GM21737 (cell line): ENCODE data around the gene CCBE1.
"Not testable (repeated sequence)": the region's sequence is repeated elsewhere in the genome, so short reads cannot be mapped to it uniquely, and the experiment has no call there.

ENCODE experiments used
- ATAC-seq: cut with Tn5 transposase; IDR thresholded peaks from one replicate; pipeline ENCODE4 v1.9.1; 2021; ENCODE audit warnings: mild to moderate bottlenecking, moderate library complexity; ENCODE audit not compliant: unreplicated experiment

CCBE1 gene

GRCh38 chr18:59550174-59550516 is 147.1 kb downstream of the CCBE1 start:
- no peak for ATAC-seq

- no peak for ATAC-seq
Measured at GRCh38 chr18:59549503-59550173, 147.6 kb downstream of the CCBE1 start.

- no peak for ATAC-seq
Measured at GRCh38 chr18:59547581-59548182, 149.5 kb downstream of the CCBE1 start.

GRCh38 chr18:59546188-59546587 is 151.0 kb downstream of the CCBE1 start:
- ATAC-seq = no peak

GRCh38 chr18:59540780-59541179 is 156.4 kb downstream of the CCBE1 start:
- ATAC-seq = no peak

GRCh38 chr18:59540346-59540745 is 156.9 kb downstream of the CCBE1 start:
- ATAC-seq = no peak

GRCh38 chr18:59539108-59539507 is 158.1 kb downstream of the CCBE1 start:
- no peak for ATAC-seq

- no peak for ATAC-seq
Measured at GRCh38 chr18:59537579-59537978, 159.6 kb downstream of the CCBE1 start.

GRCh38 chr18:59536166-59536565 is 161.1 kb downstream of the CCBE1 start:
- no peak for ATAC-seq

GRCh38 chr18:59535055-59535454 is 162.2 kb downstream of the CCBE1 start:
- no peak for ATAC-seq

GRCh38 chr18:59528866-59529265 is 168.4 kb downstream of the CCBE1 start:
- no peak for ATAC-seq

- ATAC-seq = no peak
Measured at GRCh38 chr18:59520562-59521355, 176.5 kb downstream of the CCBE1 start.

- no peak for ATAC-seq
Measured at GRCh38 chr18:59518705-59519104, 178.5 kb downstream of the CCBE1 start.

GRCh38 chr18:59517446-59518165 is 179.6 kb downstream of the CCBE1 start:
- no peak for ATAC-seq

GRCh38 chr18:59516356-59517155 is 180.7 kb downstream of the CCBE1 start:
- ATAC-seq = no peak

- not testable (repeated sequence) for ATAC-seq
Measured at GRCh38 chr18:59515956-59516355, 181.3 kb downstream of the CCBE1 start.

GRCh38 chr18:59515147-59515546 is 182.1 kb downstream of the CCBE1 start:
- ATAC-seq = no peak

- ATAC-seq = no peak
Measured at GRCh38 chr18:59514203-59514602, 183.0 kb downstream of the CCBE1 start.

- no peak for ATAC-seq
Measured at GRCh38 chr18:59512025-59512755, 185.0 kb downstream of the CCBE1 start.
